ENCODE measurements around the gene DMD. TPM values are rescaled to one million over a fixed set of nuclear protein-coding genes. Genes with fewer than 3 reads are reported as not detected.

The DMD gene
- total RNA-seq, 1 donor: 32.4 TPM

- TF ChIP-seq CTCF (IDR thresholded peaks at IDR 0.05; ENCODE audit: insufficient read depth, low read depth, low read length): no peak
- H3K4me3 ChIP-seq (ENCODE audit: low read depth, low read length): no peak overlapping the region
- no peak for DNase-seq (ENCODE audit: low read depth)
Measured at GRCh38 chrX:32501606-32502005, 709.7 kb downstream of the DMD start.

- H3K4me3 ChIP-seq (ENCODE audit: low read depth, low read length): no peak overlapping the region
- DNase-seq (ENCODE audit: low read depth): no peak
- no peak for TF ChIP-seq CTCF (IDR thresholded peaks at IDR 0.05; ENCODE audit: insufficient read depth, low read depth, low read length)
Measured at GRCh38 chrX:32496671-32497070, 714.7 kb downstream of the DMD start.

GRCh38 chrX:32495855-32496254, 715.5 kb downstream of the DMD start:
- no peak for TF ChIP-seq CTCF (IDR thresholded peaks at IDR 0.05; ENCODE audit: insufficient read depth, low read depth, low read length)
- no peak for DNase-seq (ENCODE audit: low read depth)
- H3K4me3 ChIP-seq (ENCODE audit: low read depth, low read length): no peak overlapping the region

- no peak for TF ChIP-seq CTCF (IDR thresholded peaks at IDR 0.05; ENCODE audit: insufficient read depth, low read depth, low read length)
- no peak for DNase-seq (ENCODE audit: low read depth)
- H3K4me3 ChIP-seq (ENCODE audit: low read depth, low read length): no peak overlapping the region
Measured at GRCh38 chrX:32489125-32489524, 722.2 kb downstream of the DMD start.

- TF ChIP-seq CTCF (IDR thresholded peaks at IDR 0.05; ENCODE audit: insufficient read depth, low read depth, low read length): peak; percentile 16
- no peak for DNase-seq (ENCODE audit: low read depth)
- H3K4me3 ChIP-seq (ENCODE audit: low read depth, low read length): no peak overlapping the region
Measured at GRCh38 chrX:32483534-32484136, 727.7 kb downstream of the DMD start.

- H3K4me3 ChIP-seq (ENCODE audit: low read depth, low read length): no peak overlapping the region
- no peak for TF ChIP-seq CTCF (IDR thresholded peaks at IDR 0.05; ENCODE audit: insufficient read depth, low read depth, low read length)
- DNase-seq (ENCODE audit: low read depth): no peak
Measured at GRCh38 chrX:32480019-32480418, 731.3 kb downstream of the DMD start.

- no peak for TF ChIP-seq CTCF (IDR thresholded peaks at IDR 0.05; ENCODE audit: insufficient read depth, low read depth, low read length)
- H3K4me3 ChIP-seq (ENCODE audit: low read depth, low read length): no peak overlapping the region
- no peak for DNase-seq (ENCODE audit: low read depth)
Measured at GRCh38 chrX:32472364-32472763, 739.0 kb downstream of the DMD start.
